Hematopoietic multipotent progenitor cell treated with erythropoietin and hydrocortisone succinate and interleukin-3 and kit ligand, for 4 days (in vitro differentiated cells): ENCODE data around the gene NCAM1.

Source experiments
- DNase-seq: peaks from one replicate; pipeline ENCODE4 v3.0.0-alpha.2; 2015

The NCAM1 gene

DNA sequence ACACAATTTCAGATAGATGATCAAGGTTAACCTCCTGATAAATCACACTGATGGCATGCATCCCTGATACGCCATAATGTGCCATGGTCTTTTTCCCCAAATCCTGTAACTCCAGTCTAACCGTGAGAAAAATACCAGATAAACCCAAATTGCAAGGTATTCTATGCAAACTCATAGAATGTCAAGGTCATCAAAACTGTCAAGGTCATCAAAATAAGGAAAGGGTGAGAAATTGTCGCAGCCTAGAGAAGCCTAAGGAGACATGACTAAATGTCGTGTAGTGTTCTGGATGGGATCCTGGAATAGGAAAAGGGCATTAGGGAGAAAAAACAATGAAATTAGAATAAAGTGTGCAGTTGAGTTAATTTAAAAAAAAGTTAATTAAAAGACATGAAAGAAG, 357.9 kb downstream of the NCAM1 start:
- no peak for DNase-seq

DNA sequence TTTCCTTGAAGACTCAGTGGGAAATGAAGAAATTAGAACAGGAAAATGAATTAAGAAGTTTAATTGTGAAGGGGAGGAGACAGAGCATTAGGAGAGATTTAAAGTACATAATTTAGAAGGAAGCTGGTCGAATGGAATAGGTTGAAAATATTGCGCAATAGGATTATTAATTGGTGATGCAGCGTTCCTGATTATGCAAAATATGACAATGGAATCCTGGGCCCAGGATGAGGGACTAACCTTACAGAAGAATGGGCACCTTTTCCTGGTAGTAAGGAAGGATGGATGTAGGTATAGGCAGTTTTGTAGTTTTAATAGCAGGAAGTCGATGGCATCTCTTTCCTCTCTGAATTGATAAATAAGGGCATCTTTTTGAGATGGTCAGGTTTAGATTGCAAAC, 360.9 kb downstream of the NCAM1 start:
- no peak for DNase-seq

DNA sequence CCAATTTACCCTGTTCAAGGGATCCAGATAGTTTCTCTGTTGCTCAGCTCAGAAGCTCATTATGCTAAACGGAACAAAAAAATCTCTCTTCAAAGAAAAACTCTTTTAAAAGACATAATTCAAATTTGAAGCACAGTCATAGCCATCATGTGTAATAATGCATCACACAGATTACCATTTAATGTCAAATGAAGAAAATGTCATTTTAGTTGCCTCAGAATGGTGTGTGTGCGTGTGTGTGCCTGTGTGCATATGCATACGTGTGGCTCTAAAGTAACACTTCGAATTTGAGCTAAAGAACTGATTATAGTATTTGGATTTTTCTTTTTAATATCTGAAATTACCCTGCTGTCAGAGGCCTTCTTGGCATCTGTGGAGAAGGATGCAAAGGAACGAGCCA, 363.0 kb downstream of the NCAM1 start:
- no peak for DNase-seq
